Tibial nerve (tissue), 4 donors: ENCODE measurements around the gene ANKMY1. TPM values are rescaled to one million over a fixed set of nuclear protein-coding genes. Genes with fewer than 3 reads are reported as not detected.

Source experiments
- DNase-seq, 2 donors: peaks; one replicate each; pipeline ENCODE4 v3.0.0-alpha.2; 2019; ENCODE audit warnings: low spot score in 2 of 2
- H3K27ac ChIP-seq, 4 donors: fragments of 200-600 bp; sonication (generic) in 3 of 4; one replicate each; pipeline ENCODE4 v1.5.1; 2017 to 2019; ENCODE audit warnings: mild to moderate bottlenecking in 1 of 4
- H3K27me3 ChIP-seq, 2 donors: fragments of 200-600 bp; sonication (generic) in 1 of 2; one replicate each; pipeline versions ENCODE4 v1.5.1 to v1.6.0; 2017 to 2019
- H3K36me3 ChIP-seq, 3 donors: fragments of 200-600 bp; sonication (generic); one replicate each; pipeline ENCODE4 v1.5.1; 2018 to 2019
- H3K4me1 ChIP-seq, 4 donors: fragments of 200-600 bp; sonication (generic) in 3 of 4; one replicate each; pipeline ENCODE4 v1.5.1; 2017 to 2019
- H3K4me3 ChIP-seq, 4 donors: fragments of 200-600 bp; sonication (generic) in 3 of 4; one replicate each; pipeline ENCODE4 v1.5.1; 2017 to 2019; ENCODE audit warnings: mild to moderate bottlenecking in 1 of 4, moderate library complexity in 1 of 4
- H3K9me3 ChIP-seq, 4 donors: fragments of 200-600 bp; sonication (generic) in 3 of 4; one replicate each; pipeline ENCODE4 v1.5.1; 2017 to 2019
- CTCF ChIP-seq, 5 experiments: fragments of 200-600 bp in 3 of 5; fragments of 450-650 bp in 2 of 5; sonication (generic) in 3 of 5; IDR thresholded peaks; one replicate each; pipeline ENCODE4 v1.5.1; 2016 to 2019; ENCODE audit warnings: antibody characterized with exemption in 5 of 5, mild to moderate bottlenecking in 3 of 5, moderate library complexity in 2 of 5
- EP300 ChIP-seq, 2 donors: sonication (generic); formaldehyde crosslinking; IDR thresholded peaks; one replicate each; pipeline ENCODE4 v1.6.1; 2017; ENCODE audit warnings: antibody characterized with exemption in 2 of 2, mild to moderate bottlenecking in 1 of 2
- POLR2A ChIP-seq, 2 donors: fragments of 450-650 bp; IDR thresholded peaks; one replicate each; pipeline ENCODE4 v1.6.1; 2017; ENCODE audit warnings: antibody characterized with exemption in 2 of 2, mild to moderate bottlenecking in 2 of 2, moderate library complexity in 2 of 2
- WGBS, 2 donors: methylation state at CpG; one replicate each; pipeline ENCODE4 v1.1.5; 2018; 5-methylcytosine and 5-hydroxymethylcytosine counted together
- total RNA-seq, 4 donors: library from RNA; depleted of rRNA; stranded (reverse); fragments of >200 nt; gene quantifications; one replicate each; pipeline ENCODE4 v1.1.0, GENCODE V29; 2016

Gene ANKMY1
- total RNA-seq, 4 donors from 2014 or later: 14.2 to 24.0 (median 21.4) TPM

- peak in 1 of 2 donors; percentile 7 for DNase-seq
- TF ChIP-seq EP300 (IDR thresholded peaks at IDR 0.05): no peak
- TF ChIP-seq POLR2A (IDR thresholded peaks at IDR 0.05): no peak
- no peak for TF ChIP-seq CTCF (IDR thresholded peaks at IDR 0.05)
- H3K4me1 ChIP-seq: peaks cover 0 to 14% (median 0%) of the 10 kb centered on the region in 4 donors
- H3K27ac ChIP-seq: no peak overlapping the region
- 84 to 89% methylated on average over 9 to 16 of the region's 16 CpGs for WGBS, 2 donors
- H3K27me3 ChIP-seq: no peaks in the 10 kb centered on the region
- peaks cover 0 to 88% (median 0%) of the 10 kb centered on the region in 3 donors for H3K36me3 ChIP-seq
- no peak overlapping the region for H3K4me3 ChIP-seq
- no peaks in the 10 kb centered on the region for H3K9me3 ChIP-seq
Measured at GRCh38 chr2:240462707-240463273, 95.0 kb downstream of the ANKMY1 start.

DNA sequence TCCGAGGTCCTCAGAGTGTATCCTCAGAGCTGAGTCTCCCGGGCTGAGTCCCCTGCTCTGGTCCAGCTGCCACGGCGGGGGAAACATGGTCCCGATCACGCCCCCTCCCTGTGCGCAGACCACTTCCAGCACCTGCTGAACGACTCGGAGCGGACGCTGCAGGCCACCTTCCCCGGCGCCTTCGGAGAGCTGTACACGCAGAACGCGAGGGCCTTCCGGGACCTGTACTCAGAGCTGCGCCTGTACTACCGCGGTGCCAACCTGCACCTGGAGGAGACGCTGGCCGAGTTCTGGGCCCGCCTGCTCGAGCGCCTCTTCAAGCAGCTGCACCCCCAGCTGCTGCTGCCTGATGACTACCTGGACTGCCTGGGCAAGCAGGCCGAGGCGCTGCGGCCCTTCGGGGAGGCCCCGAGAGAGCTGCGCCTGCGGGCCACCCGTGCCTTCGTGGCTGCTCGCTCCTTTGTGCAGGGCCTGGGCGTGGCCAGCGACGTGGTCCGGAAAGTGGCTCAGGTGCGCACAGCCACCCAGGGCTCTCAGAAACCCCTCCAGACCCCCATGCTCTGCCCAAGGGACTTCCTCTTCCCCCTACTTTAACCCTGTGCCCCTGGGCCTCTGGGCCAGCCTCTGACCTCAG lies 95.6 kb downstream of the ANKMY1 start:
- TF ChIP-seq CTCF (IDR thresholded peaks at IDR 0.05) (no peak), POLR2A (IDR thresholded peaks at IDR 0.05) (no peak)
- Histone ChIP-seq H3K9me3 (no peaks in the 10 kb centered on the region), H3K4me3 (no peak overlapping the region), H3K4me1 (peaks cover 0 to 20% (median 0%) of the 10 kb centered on the region in 4 donors), H3K36me3 (peaks cover 0 to 82% (median 0%) of the 10 kb centered on the region in 3 donors), H3K27ac (no peak overlapping the region), H3K27me3 (no peaks in the 10 kb centered on the region)
- WGBS, 2 donors: 94 to 97% methylated on average over 27 to 32 of the region's 41 CpGs
- DNase-seq: peak in 1 of 2 donors; percentile 10

GRCh38 chr2:240461471-240462072 lies 96.2 kb downstream of the ANKMY1 start:
- Histone ChIP-seq H3K4me1 (peaks cover 0 to 26% (median 0%) of the 10 kb centered on the region in 4 donors), H3K4me3 (no peak overlapping the region), H3K27me3 (no peaks in the 10 kb centered on the region), H3K27ac (no peak overlapping the region), H3K36me3 (peaks cover 0 to 76% (median 0%) of the 10 kb centered on the region in 3 donors), H3K9me3 (no peaks in the 10 kb centered on the region)
- WGBS, 2 donors: 90 to 94% methylated on average over 7 to 17 of the region's 17 CpGs
- TF ChIP-seq POLR2A (IDR thresholded peaks at IDR 0.05) (no peak), CTCF (IDR thresholded peaks at IDR 0.05) (no peak), EP300 (IDR thresholded peaks at IDR 0.05) (no peak)
- DNase-seq: peak in 1 of 2 donors; percentile 11

- TF ChIP-seq POLR2A (IDR thresholded peaks at IDR 0.05) (no peak), EP300 (IDR thresholded peaks at IDR 0.05) (no peak), CTCF (IDR thresholded peaks at IDR 0.05) (no peak)
- DNase-seq: peak in 1 of 2 donors; percentile 3
- 83 to 84% methylated on average over 6 to 8 of the region's 16 CpGs for WGBS, 2 donors
Measured at GRCh38 chr2:240460781-240461431, 96.9 kb downstream of the ANKMY1 start.

More at GRCh38 chr2:240460781-240461431, 96.9 kb downstream of the ANKMY1 start:
- Histone ChIP-seq H3K9me3 (no peaks in the 10 kb centered on the region), H3K36me3 (peaks cover 0 to 70% (median 0%) of the 10 kb centered on the region in 3 donors), H3K4me1 (peaks cover 0 to 33% (median 3%) of the 10 kb centered on the region in 4 donors), H3K27ac (no peak overlapping the region), H3K27me3 (no peaks in the 10 kb centered on the region), H3K4me3 (no peak overlapping the region)
